HepG2 (cell line): Measurements from ENCODE around the gene SH2D2A. TPM values are rescaled to one million over a fixed set of nuclear protein-coding genes. Genes with fewer than 3 reads are reported as not detected.

Source experiments
- ATAC-seq: fragments of 200-7000 bp; cut with Tn5 transposase; 3 replicates; pipeline ENCODE4 v1.9.1; 2020; ENCODE audit warnings: mild to moderate bottlenecking, moderate library complexity
- BruUV-seq: library from RNA; stranded (reverse); fragments of 400-500 nt; replicated peaks from 2 replicates; lab custom pipeline; 2021; lab: Mats Ljungman, UMichigan
- CTCF ChIA-PET: fragments of 300-600 bp; formaldehyde crosslinking; extraction: SDS; loops from one replicate; lab custom pipeline; 2021; ENCODE audit warnings: low total read pairs, inconsistent platforms, low intra/inter-chr PET ratio; lab: Yijun Ruan, JAX
- POLR2A ChIA-PET: fragments of 350-600 bp; sonication (Branson Sonifier 250); formaldehyde crosslinking; loops from one replicate; lab custom pipeline; 2020; ENCODE audit warnings: antibody characterized with exemption, inconsistent platforms; lab: Yijun Ruan, JAX
- DNase-seq: peaks from one replicate; pipeline ENCODE4 v3.0.0-alpha.2; 2015; ENCODE audit warnings: low spot score
- FAIRE-seq: peaks from 3 replicates; lab custom pipeline; 2011; peaks lifted over from hg19 to GRCh38; lab: Jason Lieb, UNC
- H2AFZ ChIP-seq: one replicate; pipeline ENCODE4 v1.6.1; 2011; ENCODE audit warnings: low read length, inconsistent platforms
- H3K27ac ChIP-seq: fragments of 300-600 bp; 3 replicates; pipeline ENCODE4 v1.8.0; 2011; ENCODE audit warnings: mixed run types, mild to moderate bottlenecking, mixed read lengths, low read length, inconsistent platforms; ENCODE audit not compliant: insufficient read depth; ENCODE audit errors: extremely low read length
- H3K27me3 ChIP-seq, 2 experiments: fragments of 200-600 bp in 1 of 2; 2 replicates in 1 of 2; 3 replicates in 1 of 2; pipeline versions ENCODE4 v1.6.0 to v1.8.0; 2011; ENCODE audit warnings: low read length in 2 of 2, mild to moderate bottlenecking in 2 of 2, moderate library complexity in 2 of 2, inconsistent platforms in 1 of 2; ENCODE audit not compliant: insufficient read depth in 2 of 2, control insufficient read depth in 1 of 2
- H3K36me3 ChIP-seq, 2 experiments: fragments of 200-600 bp in 1 of 2; replicated peaks in 1 of 2; 2 replicates in 1 of 2; 3 replicates in 1 of 2; pipeline versions ENCODE4 v1.5.1 to v1.8.0; 2011; ENCODE audit warnings: low read length in 2 of 2, inconsistent platforms in 1 of 2; ENCODE audit not compliant: insufficient read depth in 2 of 2, control insufficient read depth in 1 of 2
- H3K4me1 ChIP-seq: 2 replicates; pipeline ENCODE4 v1.5.1; 2012; ENCODE audit warnings: low read length, inconsistent platforms; ENCODE audit not compliant: insufficient read depth
- H3K4me2 ChIP-seq: 2 replicates; pipeline ENCODE4 v1.6.0; 2011; ENCODE audit warnings: low read depth, low read length, inconsistent platforms
- H3K4me3 ChIP-seq, 3 experiments: fragments of 200-600 bp in 1 of 3; sonication (generic), shearing (Covaris generic) in 1 of 3; replicated peaks in 1 of 3; 2 replicates each; pipeline ENCODE4 v1.5.1; 2011 to 2016; ENCODE audit warnings: low read length in 3 of 3, inconsistent platforms in 2 of 3, low read depth in 2 of 3, mild to moderate bottlenecking in 2 of 3, control low read depth in 1 of 3, mixed read lengths in 1 of 3; ENCODE audit not compliant: insufficient read depth in 1 of 3
- H3K79me2 ChIP-seq: one replicate; pipeline ENCODE4 v1.6.1; 2011; ENCODE audit warnings: low read length, inconsistent platforms; ENCODE audit not compliant: insufficient read depth
- H3K9ac ChIP-seq: 2 replicates; pipeline ENCODE4 v1.6.0; 2011; ENCODE audit warnings: mild to moderate bottlenecking, low read depth, low read length, inconsistent platforms; ENCODE audit not compliant: insufficient read depth
- H3K9me3 ChIP-seq: 2 replicates; pipeline ENCODE4 v1.5.1; 2012; ENCODE audit warnings: mild to moderate bottlenecking, low read length
- H4K20me1 ChIP-seq: 2 replicates; pipeline ENCODE4 v1.6.0; 2011; ENCODE audit warnings: inconsistent platforms, mild to moderate bottlenecking, low read length, moderate library complexity; ENCODE audit not compliant: insufficient read depth
- ASH2L ChIP-seq: fragments of 300-600, 200-600 bp; sonication (generic); IDR thresholded peaks from 2 replicates; pipeline ENCODE4 v1.7.0; 2017; ENCODE audit warnings: low read depth, mild to moderate bottlenecking, moderate library complexity, mixed read lengths, low read length; ENCODE audit not compliant: insufficient read length
- BHLHE40 ChIP-seq: IDR thresholded peaks from 2 replicates; pipeline ENCODE4 v1.6.1; 2011; ENCODE audit warnings: low read length, improper control_type of control experiment
- ESRRA ChIP-seq: sonication (generic); formaldehyde crosslinking; IDR thresholded peaks from 2 replicates; pipeline ENCODE4 v1.5.1; 2020; ENCODE audit warnings: mild to moderate bottlenecking, low read depth, missing genetic modification reagents
- PITX1 ChIP-seq: sonication (generic); formaldehyde crosslinking; IDR thresholded peaks from 2 replicates; pipeline ENCODE4 v1.5.1; 2020; ENCODE audit warnings: mild to moderate bottlenecking, missing genetic modification reagents
- PRPF4 ChIP-seq: fragments of 200-400 bp; formaldehyde crosslinking; IDR thresholded peaks from 2 replicates; pipeline ENCODE4 v1.6.1; 2016; ENCODE audit warnings: low read length, low read depth; ENCODE audit not compliant: poor library complexity, severe bottlenecking
- SOX6 ChIP-seq, 2 experiments: fragments of 450-650 bp in 1 of 2; sonication (generic) in 1 of 2; formaldehyde crosslinking in 1 of 2; IDR thresholded peaks; 2 replicates each; pipeline versions ENCODE4 v1.4.0 to v1.6.1; 2017 to 2020; ENCODE audit warnings: antibody characterized with exemption in 1 of 2, mild to moderate bottlenecking in 1 of 2, missing genetic modification reagents in 1 of 2
- USF2 ChIP-seq, 2 experiments: sonication (generic) in 1 of 2; formaldehyde crosslinking in 1 of 2; IDR thresholded peaks; 2 replicates each; pipeline versions ENCODE4 v1.5.1 to v1.6.1; 2011 to 2020; ENCODE audit warnings: borderline replicate concordance in 1 of 2, low read depth in 1 of 2, low read length in 1 of 2, mild to moderate bottlenecking in 1 of 2, missing genetic modification reagents in 1 of 2, moderate library complexity in 1 of 2
- ZNF143 ChIP-seq: sonication (generic); formaldehyde crosslinking; IDR thresholded peaks from 2 replicates; pipeline ENCODE4 v1.4.0; 2020; ENCODE audit warnings: missing genetic modification reagents
- ZNF367 ChIP-seq: sonication (generic); formaldehyde crosslinking; IDR thresholded peaks from 2 replicates; pipeline ENCODE4 v1.4.0; 2020; ENCODE audit warnings: missing genetic modification reagents, borderline replicate concordance
- ZNF670 ChIP-seq: sonication (generic); formaldehyde crosslinking; IDR thresholded peaks from 2 replicates; pipeline ENCODE4 v1.8.0; 2022; ENCODE audit warnings: mild to moderate bottlenecking, missing genetic modification reagents, borderline replicate concordance
- ZNF770 ChIP-seq: sonication (generic); formaldehyde crosslinking; IDR thresholded peaks from 2 replicates; pipeline ENCODE4 v1.5.0; 2020; ENCODE audit warnings: mild to moderate bottlenecking, missing genetic modification reagents
- ZNF792 ChIP-seq: IDR thresholded peaks from 2 replicates; pipeline ENCODE4 v1.6.1; 2016
- WGBS: methylation state at CpG from one replicate; pipeline ENCODE4 v1.1.6; 2017; ENCODE audit warnings: low lambda C conversion rate; 5-methylcytosine and 5-hydroxymethylcytosine counted together
- in situ Hi-C: cut with HindIII; loops from 2 replicates; pipeline ENCODE4 v1.10.0; 2017; ENCODE audit warnings: low pct_unique_long_range_greater_than_20kb; ENCODE audit not compliant: extremely low pct_ligation_motif_present
- intact Hi-C: fragments of 100-400 bp; cut with micrococcal nuclease; formaldehyde crosslinking; loops from one replicate; pipeline ENCODE4 v1.10.0; 2022; ENCODE audit not compliant: unreplicated experiment
- polyA plus RNA-seq, 8 experiments: library from polyadenylated mRNA; depleted of rRNA in 3 of 8; stranded (reverse) in 7 of 8; unstranded in 1 of 8; fragments of >200 nt; fragmentation: Illumina TruSeq in 4 of 8; extraction: Trizol in 4 of 8; gene quantifications; 2 replicates each; pipeline versions ENCODE4 v1.2.1 to v1.2.3, GENCODE V29; 2011 to 2016; ENCODE audit warnings: low read depth in 4 of 8, missing spikeins in 1 of 8, mixed read lengths in 1 of 8; ENCODE audit not compliant: insufficient read depth in 1 of 8
- total RNA-seq, 5 experiments: library from RNA; depleted of rRNA; stranded (reverse); fragments of >200 nt; fragmentation: Illumina TruSeq; extraction: Trizol; gene quantifications; 2 replicates each; pipeline ENCODE4 v1.2.3, GENCODE V29; 2016; ENCODE audit warnings: low read depth in 1 of 5
- TF ChIP-seq, protein P1 (sequence below): sonication (generic); formaldehyde crosslinking; IDR thresholded peaks from 2 replicates; pipeline ENCODE4 v1.9.0; 2022; ENCODE audit warnings: low read depth, missing genetic modification reagents
- TF ChIP-seq, protein P2 (sequence below): sonication (generic); formaldehyde crosslinking; IDR thresholded peaks from 2 replicates; pipeline ENCODE4 v1.9.0; 2021; ENCODE audit warnings: missing genetic modification reagents, borderline replicate concordance

Gene SH2D2A
- total and polyA plus RNA-seq, 2 of the 13 experiments (the other 11 are each of a cell fraction or from before 2014, with no cell fraction given): 0.57 to 0.73 TPM

GRCh38 chr1:156828400-156829124 is 11.9 kb upstream of the SH2D2A start (continued):
- no peak for TF ChIP-seq USF2 (IDR thresholded peaks at IDR 0.05; ENCODE audit: low read depth, low read length)
- no peak for TF ChIP-seq USF2 (CRISPR knock-in tag; IDR thresholded peaks at IDR 0.05; ENCODE audit: borderline replicate concordance)
- no peak for TF ChIP-seq ZNF792 (CRISPR knock-in tag)
- no peak for TF ChIP-seq ZNF367 (CRISPR knock-in tag)
- TF ChIP-seq ESRRA (CRISPR knock-in tag): no peak
- TF ChIP-seq, all 625 proteins: peak for 0

GRCh38 chr1:156826630-156827029 is 10.0 kb upstream of the SH2D2A start:
- H3K27ac ChIP-seq: no peak overlapping the region
- POLR2A ChIA-PET: no interaction called here
- no peak overlapping the region for H2AFZ ChIP-seq
- peaks cover 2 to 39% of the 10 kb centered on the region in 2 experiments; a peak in 4 of 5 replicates for H3K27me3 ChIP-seq
- no peaks in the 10 kb centered on the region for H3K36me3 ChIP-seq
- no peak overlapping the region for H3K4me3 ChIP-seq
- 0% methylated on average over 1 of the region's 1 CpG for WGBS
- FAIRE-seq: no peak
- intact Hi-C loops: no loop called here
- no peaks in the 10 kb centered on the region for H3K9me3 ChIP-seq
- no peak overlapping the region for H3K4me2 ChIP-seq
- CTCF ChIA-PET: no interaction called here
- no peak for ATAC-seq
- no peaks in the 10 kb centered on the region for H4K20me1 ChIP-seq
- H3K4me1 ChIP-seq: peaks cover 13% of the 10 kb centered on the region
- no TSS peak for BruUV-seq
- in situ Hi-C loops: no loop called here
- no peak overlapping the region for H3K9ac ChIP-seq
- H3K79me2 ChIP-seq: no peaks in the 10 kb centered on the region
- no peak for DNase-seq
- no peak for TF ChIP-seq ZNF670 (CRISPR knock-in tag)
- TF ChIP-seq ZNF143 (CRISPR knock-in tag): no peak
- TF ChIP-seq ZNF770: no peak
- TF ChIP-seq PRPF4: no peak
- TF ChIP-seq, protein P1, sequence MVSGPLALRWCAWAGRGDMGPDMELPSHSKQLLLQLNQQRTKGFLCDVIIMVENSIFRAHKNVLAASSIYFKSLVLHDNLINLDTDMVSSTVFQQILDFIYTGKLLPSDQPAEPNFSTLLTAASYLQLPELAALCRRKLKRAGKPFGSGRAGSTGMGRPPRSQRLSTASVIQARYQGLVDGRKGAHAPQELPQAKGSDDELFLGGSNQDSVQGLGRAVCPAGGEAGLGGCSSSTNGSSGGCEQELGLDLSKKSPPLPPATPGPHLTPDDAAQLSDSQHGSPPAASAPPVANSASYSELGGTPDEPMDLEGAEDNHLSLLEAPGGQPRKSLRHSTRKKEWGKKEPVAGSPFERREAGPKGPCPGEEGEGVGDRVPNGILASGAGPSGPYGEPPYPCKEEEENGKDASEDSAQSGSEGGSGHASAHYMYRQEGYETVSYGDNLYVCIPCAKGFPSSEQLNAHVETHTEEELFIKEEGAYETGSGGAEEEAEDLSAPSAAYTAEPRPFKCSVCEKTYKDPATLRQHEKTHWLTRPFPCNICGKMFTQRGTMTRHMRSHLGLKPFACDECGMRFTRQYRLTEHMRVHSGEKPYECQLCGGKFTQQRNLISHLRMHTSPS (CRISPR knock-in tag): no peak
- TF ChIP-seq, protein P2, sequence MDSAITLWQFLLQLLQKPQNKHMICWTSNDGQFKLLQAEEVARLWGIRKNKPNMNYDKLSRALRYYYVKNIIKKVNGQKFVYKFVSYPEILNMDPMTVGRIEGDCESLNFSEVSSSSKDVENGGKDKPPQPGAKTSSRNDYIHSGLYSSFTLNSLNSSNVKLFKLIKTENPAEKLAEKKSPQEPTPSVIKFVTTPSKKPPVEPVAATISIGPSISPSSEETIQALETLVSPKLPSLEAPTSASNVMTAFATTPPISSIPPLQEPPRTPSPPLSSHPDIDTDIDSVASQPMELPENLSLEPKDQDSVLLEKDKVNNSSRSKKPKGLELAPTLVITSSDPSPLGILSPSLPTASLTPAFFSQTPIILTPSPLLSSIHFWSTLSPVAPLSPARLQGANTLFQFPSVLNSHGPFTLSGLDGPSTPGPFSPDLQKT (CRISPR knock-in tag): no peak
- TF ChIP-seq ASH2L: no peak
- TF ChIP-seq PITX1 (CRISPR knock-in tag): no peak
- no peak for TF ChIP-seq BHLHE40
- no peak for TF ChIP-seq SOX6 (IDR thresholded peaks at IDR 0.05)
- no peak for TF ChIP-seq SOX6 (CRISPR knock-in tag; IDR thresholded peaks at IDR 0.05)
